Stimulated activated CD4-positive, alpha-beta T cell treated with anti-CD3 and anti-CD28 coated beads, TNF-alpha, amount 100 ng/mL, for 4 hours (primary cell): ENCODE data around the gene MDC1.

Source experiments
- DNase-seq, 3 experiments: peaks; one replicate each; pipeline ENCODE4 v3.0.0-alpha.2; 2020; ENCODE audit warnings: low read depth in 3 of 3

Gene MDC1

DNA sequence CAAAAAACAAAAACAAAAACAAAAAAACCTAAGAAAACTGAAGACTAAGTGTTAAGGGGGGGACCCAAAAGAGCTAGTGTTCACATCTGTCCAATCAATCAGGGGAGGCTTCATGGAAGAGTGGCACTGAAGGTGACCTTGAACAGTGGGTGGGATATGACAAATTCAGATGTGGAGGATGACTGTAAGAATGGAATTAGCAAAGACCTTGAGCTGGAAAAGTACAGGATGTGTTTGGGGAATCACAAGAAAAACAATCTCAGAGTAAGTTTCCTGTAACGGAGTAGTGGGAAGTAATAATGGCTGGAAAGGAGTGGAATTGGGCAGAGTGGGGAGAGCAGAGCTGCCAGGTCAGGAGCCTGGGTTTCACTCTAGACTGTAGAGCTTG is 30.2 kb upstream of the MDC1 start:
- DNase-seq = no peak

DNA sequence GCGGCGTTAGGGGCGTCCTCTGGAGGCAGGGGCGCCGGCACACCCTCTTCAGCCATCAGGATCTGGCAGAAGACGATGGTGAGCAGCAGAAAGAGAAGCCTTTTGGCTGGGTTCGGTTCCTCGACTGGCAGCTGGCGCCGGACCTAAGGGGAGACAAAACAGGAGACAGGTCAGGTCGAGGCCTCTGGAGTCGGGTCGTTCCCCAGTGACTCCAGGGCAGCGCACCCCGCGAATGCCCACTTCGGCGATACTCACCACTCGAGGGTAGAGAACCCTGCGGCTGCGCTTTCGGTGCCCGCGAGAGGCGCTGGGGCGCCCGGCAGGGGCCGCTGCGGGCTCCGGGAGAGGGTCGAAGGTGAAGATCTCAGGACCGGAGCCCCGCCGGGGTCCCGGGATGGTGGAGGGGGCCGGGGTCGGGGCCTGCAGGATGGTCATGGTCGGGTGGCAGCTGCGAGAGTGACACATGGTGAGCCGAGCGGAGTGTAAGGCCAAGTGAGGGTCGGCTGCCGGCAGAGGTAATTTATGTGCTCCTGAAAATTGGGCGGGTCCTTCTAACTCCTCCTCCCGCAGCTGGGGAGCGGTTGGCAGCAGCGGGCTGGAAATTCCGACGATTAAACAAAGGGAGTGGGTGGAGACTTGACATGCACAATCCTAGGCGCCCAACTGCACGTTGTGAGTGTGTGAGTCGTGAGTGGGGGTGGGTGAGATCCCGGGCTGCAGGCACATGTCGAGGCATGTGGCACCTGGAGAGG is 27.1 kb upstream of the MDC1 start, which contains the start of gene IER3:
Gene IER3, minus strand, starts transcription at position 494 of the 752 bp plus-strand sequence. Its CDS starts 29 bp downstream, at position 465.
- DNase-seq = peak; percentile 84 to 86 (median 86)

DNA sequence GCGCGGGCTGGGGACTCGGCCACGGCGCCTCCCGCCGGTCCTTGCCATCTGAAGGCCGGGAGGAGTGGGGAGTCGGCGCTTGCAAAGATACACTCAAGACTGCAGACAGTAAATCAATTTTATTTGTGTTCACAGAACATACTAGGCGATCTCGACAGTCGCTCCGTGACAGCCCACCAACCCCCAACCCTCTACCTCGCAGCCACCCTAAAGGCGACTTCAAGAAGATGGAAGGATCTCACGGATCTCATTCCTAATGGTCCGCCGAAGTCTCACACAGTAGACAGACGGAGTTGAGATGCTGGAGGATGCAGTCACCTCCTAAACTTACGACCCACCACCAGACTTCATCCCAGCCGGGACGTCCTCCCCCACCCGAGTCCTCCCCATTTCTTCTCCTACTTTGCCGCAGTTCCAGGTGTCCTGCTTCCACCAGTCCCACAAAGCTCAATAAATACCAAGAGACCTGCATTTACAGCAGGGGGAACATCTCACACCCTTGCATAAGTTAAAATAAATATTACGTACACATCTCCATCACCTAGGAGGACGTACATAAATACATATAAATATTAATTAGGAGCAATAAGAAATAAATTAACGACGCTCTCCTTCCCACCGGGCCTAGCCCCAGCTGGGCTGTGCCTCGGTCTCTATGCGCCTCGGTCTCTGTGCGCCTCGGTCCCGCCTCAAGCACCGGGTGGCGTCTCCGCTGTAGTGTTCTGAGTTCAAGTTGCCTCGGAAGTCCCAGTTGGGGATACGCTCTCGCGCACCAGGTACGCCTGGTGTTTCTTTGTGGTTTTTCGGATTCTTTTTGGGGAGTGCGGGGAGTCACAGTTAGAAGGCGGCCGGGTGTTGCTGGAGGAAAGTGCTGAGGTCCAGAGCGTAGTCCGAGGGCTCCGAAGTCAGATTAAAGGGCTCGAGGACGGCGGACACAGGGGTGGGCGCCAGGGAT is 26.3 kb upstream of the MDC1 start:
- no peak for DNase-seq

DNA sequence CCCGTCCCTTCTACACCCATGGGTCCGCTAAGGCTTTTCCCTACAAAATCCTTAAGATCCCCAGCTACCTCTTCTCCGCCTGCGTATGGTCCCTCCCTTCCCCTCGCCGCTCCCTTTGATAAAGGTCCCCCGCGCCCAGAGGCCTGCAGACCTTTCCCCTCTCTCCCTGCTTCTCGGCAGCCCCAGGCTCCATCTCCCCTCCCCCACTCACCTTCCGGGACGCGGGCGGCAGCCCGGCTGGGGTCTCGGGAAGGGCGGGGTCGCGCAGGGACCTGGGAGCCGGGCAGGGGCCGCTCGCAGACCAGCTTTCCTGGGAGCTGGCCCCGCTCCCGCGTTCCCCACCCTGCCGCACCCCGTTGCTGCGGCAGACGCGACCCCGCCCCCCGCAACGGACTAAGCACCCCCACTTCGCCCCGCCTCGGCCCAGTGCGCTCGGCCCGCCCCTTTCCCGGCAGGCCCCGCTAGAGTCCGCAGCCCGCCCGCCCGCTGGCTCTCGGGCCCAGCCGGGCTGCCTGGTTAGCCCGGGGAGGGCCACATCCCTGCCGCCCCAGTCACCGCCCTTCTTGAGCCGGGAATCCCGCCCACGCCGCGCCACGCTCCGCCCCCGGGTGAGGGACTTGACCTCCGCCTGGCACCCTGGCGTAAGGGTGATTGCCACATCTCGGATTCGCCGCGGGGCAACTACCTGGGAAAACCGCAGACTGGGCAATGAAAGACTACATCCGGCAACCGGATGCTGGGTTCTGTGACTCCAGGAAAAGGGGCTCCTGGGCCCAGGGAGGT is 25.4 kb upstream of the MDC1 start, which contains the start of gene FLOT1:
Gene FLOT1, minus strand, starts transcription at position 372 of the 783 bp plus-strand sequence. CDS start 498 bp downstream, outside the sequence.
- peak; percentile 89 to 95 (median 91) for DNase-seq

DNA sequence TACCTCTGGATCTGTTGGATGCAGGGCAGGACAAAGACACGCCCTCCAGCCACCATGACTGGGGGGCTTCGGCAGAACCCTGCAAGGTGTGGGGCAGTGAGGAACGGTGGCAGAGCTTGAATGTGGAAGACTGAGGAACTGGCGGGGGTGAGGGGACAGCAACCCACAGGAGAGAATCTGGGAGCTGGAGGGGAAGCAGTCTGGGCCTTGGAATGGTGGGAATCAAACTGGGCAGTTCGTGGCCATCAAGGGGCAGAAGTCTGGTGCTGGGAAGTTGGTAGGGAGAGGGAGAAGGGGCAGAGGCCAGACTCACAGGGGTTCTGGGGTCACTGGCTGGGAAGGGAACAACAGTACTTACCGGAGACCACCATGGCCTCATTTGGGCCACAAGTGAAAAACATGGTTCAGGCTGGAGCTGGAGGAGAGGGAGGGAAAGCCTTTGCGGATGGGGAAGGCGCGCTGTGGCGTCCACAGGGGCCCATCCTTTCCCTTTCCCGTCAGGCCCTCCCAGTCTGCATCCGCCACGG is 24.8 kb upstream of the MDC1 start:
- DNase-seq = peak; percentile 53 to 65 (median 57)

DNA sequence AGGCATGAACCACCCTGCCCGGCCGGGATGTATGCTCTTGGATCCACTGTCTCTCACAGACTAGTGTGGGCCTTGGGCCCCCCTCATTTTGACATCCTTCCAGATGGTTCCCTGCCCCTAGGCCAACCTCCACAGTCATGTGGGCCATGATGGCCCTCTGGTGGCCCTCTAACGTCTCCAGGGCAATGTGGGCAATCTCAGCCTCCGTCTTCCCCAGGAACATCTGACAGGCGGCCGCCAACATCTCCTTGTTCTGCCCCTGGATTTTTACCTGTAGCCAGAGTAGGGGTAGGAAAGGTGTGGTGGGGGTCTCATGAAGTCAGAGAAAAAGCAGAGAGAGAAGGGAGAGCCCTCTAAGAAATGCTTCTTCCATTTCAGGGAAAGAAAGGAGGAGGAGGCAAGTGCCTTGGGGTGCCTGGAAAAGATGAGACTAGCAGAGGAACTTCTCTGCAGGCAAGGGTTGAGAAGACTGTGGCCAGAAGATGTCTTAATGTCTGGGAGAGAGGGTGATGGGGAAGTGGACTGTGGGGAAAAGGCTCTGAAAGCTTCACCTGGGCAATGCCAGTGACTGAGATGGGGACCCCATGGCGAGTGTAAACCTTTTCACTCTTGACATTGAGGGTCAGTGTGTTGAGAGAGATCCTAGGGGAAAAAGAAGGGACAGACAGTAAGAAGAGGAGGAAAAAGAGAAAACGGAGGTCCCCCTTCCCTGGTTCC is 24.1 kb upstream of the MDC1 start:
- peak in 1 of 3 experiments; percentile 38 for DNase-seq

DNA sequence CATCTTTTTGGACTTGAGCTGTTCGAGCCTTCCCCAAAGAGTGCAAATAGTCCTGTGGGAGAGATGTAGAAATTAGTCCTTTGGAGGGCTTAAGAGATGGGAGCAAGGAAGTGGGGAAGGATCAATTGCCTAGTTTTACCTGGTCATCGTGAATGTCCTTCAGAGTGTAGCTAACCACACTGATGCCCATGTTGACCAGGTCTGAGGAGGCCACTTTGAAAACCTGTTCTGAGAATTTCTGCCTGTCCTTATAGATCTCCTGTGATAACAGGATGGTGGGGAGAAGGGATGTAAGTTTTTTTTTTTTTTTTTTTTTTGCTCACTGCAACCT is 23.4 kb upstream of the MDC1 start:
- no peak for DNase-seq

DNA sequence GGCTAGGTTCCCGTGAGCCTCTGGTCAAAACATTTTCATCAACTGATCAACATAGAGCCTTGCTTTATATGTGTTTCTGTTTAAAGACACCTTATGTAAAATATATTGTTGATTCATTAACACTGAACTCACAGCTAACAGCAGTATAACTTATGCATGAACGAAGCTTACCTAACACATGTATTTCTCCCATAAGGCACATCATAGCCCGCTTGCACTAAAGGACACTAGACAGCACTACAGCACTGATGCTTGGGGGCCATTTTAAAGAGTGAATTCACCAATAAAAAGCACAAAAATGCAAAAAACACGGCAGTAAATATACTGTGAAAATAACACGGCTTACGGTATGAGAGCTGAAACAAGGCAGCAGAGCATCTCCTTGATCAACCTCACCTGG is 21.5 kb upstream of the MDC1 start:
- no peak for DNase-seq

DNA sequence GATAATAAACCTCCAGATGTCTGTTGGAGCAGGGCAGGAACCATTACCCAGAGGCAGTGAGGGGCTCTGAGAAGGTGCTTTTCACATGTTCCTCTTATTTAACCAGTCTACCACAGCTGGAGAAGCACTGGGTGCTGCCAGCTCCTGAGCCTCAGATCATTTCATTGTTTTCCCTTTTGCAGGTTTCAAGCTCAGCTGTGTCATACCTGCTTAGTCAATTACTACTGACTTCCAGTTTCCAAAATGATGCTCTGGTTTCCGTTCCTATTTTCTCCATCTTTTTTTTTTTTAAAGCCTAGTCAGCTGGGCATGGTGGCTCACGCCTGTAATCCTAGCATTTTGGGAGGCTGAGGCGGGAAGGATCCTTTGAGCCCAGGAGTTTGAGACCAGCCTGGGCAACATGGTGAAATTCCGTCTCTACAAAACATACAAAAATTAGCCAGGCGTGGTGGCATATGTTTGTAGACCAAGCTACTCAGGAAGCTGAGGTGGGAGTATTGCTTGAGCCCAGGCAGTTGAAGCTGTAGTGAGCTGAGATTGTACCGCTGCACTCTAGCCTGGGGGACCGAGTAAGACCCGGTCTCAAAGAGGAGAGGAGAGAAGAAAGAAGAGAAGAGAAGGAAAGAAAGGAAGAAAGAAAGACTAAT is 18.7 kb upstream of the MDC1 start:
- no peak for DNase-seq

DNA sequence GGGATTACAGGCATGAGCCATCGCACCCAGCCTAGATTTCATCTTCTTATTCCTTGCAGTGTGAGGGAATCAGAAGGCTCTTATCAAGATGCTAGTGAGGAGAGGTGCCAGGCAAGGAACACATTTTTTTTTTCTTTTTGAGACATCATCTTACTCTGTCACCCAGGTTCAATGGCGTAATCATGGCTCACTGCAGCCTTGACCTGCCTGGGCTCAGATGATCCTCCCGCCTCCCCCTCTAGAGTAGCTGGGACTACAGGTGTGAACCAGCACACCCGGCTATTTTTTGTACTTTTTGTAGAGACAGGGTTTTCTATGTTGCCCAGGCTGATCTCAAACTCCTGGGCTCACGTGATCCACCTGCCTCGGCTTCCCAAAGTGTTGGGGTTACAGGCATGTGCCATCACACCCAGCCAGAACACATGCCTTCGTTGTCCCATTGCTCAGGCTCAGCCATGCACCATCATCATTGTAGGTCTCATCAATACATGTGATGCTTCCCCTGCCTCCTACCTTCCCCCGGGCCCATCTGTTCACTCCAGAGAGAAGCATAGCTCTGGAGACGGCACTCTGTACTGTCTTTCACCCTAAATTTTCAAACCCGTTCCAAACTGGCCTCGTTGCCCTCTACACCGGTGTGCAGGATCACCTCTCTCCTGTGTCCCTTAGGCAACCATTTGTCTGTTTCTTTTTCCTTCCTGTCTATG is 15.3 kb upstream of the MDC1 start:
- DNase-seq = no peak

DNA sequence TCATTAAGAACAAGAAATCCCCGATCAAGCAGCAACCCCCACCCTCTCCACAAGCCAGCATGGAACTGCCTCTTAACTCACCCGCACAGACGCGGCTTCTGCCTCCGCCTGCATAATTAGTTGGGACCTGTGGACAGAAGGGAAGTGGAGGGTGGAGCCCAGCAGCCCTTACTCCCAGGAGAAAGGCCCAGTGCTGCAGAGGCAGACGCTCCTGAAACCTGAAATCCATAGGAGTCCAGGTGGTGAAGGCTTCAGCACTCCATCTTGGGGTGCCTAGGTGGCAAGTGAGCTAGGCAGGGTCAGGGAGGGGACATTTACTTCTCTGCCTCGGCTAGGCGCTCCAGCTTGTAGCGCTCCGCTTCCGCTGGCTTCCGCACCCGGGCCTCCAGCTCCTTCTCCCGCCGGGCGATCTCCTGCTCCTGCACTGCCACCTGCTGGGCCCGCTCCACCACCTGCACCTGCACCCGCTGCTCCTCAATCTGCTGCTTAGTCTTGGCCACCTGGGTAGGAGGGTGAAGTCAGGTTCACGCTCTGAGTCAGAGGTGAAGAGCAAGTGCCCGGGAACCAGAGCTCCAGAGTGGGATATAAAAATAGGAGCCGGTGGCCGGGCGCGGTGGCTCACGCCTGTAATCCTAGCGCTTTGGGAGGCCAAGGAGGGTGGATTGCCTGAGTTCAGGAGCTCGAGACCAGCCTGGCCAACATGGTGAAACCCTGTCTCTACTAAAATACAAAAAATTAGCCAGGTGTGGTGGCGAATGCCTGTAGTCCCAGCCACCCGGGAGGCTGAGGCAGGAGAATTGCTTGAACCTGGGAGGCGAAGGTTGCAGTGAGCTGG is 13.7 kb upstream of the MDC1 start:
- DNase-seq = peak; percentile 65 to 76 (median 76)

DNA sequence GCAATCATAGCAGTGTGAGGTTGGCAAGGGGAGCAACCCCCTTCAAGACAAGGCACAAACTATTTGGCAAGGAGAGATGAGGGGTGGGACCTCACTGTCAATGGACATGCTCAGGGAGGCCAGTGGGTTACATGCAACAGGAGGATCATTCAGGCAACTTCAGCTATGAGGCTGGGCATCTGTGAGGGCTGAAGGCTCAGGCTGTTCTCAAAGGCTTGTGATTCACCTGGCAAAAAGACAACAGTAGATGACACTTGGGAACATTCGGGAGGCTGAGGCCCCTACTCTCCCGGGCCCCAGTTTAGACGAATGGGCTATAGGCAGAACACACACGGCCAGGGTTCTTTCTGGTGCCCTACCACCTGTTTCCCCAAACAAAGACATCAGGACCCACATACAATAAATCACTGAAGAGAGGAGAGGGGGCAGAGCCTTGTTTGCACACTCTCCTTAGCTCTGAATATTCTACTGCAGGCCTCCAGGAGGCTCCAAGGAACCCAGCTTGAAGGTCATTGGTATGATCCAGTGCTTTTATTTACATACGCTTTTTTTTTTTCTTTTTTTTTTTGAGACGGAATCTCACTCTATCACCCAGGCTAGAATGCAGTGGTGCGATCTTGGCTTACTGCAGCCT is 11.0 kb upstream of the MDC1 start:
- no peak for DNase-seq

DNA sequence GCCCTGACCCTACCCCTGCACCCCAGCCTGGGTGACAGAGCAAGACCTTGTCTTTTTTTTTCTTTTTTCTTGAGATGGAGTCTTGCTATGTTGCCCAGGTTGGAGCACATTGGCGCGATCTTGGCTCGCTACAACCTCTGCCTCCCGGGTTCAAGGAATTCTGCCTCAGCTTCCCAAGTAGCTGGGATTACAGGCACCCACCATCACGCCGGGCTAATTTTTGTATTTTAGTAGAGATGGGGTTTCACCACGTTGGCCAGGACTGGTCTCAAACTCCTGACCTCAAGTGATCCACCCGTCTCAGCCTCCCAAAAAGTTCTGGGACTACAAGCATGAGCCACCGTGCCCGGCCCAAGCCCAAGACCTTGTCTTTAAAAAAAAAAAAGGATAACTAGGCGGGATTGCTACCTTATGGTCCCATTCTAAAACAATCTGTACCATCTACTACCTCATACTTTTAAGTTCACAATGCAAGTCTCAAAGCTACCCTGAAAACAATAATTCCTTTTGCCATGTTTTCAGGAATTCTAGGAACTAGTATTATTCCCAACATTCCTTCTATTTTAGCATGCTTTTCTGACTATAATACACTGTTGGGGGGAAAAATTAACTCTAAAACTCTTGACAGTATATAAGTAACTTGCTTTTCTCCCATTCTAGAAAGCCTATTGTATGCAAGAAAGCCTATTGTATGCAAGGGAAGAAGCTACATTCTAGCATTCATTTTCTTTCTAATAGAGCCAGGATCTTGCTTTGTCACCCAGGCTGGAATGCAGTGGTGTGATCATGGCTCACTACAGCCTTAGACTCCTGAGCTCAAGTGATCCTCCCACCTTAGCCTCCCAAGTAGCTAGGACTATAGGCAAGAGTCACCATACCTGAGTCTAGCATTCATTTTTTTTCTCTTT is 9.7 kb upstream of the MDC1 start:
- no peak for DNase-seq

DNA sequence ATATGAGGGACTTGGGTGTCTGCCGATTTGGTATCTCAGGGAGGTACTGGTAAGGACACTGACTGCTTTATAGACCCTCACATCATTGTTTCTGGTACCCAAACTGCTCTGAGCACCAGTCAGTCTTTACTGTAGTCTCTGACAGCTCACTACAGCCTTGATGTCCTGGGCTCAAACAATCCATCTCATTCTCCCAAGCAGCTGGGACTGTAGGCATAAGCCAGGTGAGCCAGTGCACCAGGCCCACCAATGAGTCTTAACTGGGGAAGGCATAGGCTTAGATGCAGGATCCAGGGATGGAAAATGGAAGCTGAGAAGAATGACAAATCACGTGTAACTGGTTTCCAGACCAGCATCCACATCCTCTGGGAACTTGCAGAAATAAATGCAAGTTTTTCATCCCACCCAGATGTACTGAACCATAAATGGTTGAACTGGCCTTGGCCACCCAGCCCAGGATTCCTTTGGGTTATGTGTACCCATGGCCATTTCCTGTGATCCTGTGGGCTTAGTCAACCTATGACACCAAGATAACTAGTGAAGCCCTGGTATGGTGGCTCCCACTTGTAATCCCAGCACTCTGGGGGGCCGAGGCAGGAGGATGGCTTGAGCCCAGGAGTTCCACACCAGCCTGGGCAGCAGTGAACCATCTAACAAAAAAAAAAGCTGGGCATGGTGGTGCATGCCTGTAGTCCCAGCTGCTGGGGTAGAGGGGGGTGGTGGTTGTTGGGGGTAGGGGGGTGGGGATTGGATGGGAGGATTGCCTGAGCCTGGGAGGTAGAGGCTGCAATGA is 8.8 kb upstream of the MDC1 start:
- no peak for DNase-seq

DNA sequence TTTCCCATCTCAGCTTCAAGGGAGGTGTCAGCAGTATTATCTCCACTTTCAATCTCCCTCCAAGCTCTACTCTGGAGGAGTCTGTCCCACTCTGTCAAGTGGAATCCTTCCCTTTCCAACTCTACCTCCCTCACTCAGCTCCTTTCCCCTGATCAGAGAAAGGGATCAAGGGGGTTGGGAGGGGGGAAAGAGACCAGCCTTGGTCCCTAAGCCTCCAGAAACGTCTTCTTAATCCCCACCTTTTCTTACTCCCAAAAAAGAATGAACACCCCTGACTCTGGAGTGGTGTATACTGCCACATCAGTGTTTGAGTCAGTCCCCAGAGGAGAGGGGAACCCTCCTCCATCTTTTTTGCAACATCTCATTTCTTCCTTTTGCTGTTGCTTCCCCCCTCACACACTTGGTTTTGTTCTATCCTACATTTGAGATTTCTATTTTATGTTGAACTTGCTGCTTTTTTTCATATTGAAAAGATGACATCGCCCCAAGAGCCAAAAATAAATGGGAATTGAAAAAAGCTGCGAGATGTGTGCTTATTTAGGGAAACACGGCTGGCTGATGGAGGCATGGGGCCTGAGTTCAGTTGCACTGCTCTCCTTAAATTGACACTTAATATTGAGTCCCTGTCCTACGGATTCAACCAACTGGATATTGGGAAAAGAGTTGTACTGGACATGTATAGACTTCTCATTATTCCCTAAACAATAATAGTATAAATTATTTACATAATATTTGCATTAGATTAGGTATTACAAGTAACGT is 8.0 kb upstream of the MDC1 start:
- no peak for DNase-seq
